Measurements from ENCODE around the gene ARFGAP1. TPM values are rescaled to one million over a fixed set of nuclear protein-coding genes. Genes with fewer than 3 reads are reported as not detected.

The ARFGAP1 gene
- total and polyA plus RNA-seq, 2 donors (not counting 3 experiments of a cell fraction or from before 2014, with no cell fraction given): 93.7 to 126 TPM

DNA sequence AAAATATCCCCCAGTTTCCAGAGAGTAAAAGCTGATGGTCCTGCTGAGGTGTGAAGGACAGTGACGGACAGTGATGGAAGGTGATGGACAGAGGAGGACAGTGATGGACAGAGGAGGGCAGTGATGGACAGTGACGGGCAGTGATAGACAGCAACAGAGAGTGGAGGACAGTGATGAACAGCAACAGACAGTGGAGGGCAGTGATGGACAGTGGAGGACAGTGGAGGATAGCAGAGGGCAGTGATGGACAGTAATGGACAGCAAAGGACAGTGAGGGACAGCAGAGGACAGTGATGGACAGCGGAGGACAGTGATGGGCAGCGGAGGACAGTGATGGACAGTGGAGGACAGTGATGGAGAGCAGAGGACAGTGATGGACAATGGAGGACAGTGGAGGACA is 15.7 kb upstream of the ARFGAP1 start:
- no peaks in the 10 kb centered on the region for H3K36me3 ChIP-seq (ENCODE audit: control insufficient read depth in 2 of 2, extremely low read depth in 1 of 2, insufficient read depth in 2 of 2, low read length in 2 of 2)
- no peak overlapping the region for H2AFZ ChIP-seq (ENCODE audit: low read depth, low read length)
- no peaks in the 10 kb centered on the region for H3K79me2 ChIP-seq (ENCODE audit: control insufficient read depth, insufficient read depth, low read length)
- ChIA-PET CTCF (interaction anchor here (1.3 kb wide), 1 partner anchor 34 kb away, joined by 6 read pairs; no protein-coding TSS in a partner anchor), POLR2A (no interaction called here)
- H3K27ac ChIP-seq (ENCODE audit: insufficient read depth, low read depth, low read length): no peak overlapping the region
- H3K4me3 ChIP-seq (replicated peaks in 1 of 3; ENCODE audit: insufficient read depth in 1 of 3, low read depth in 1 of 3, low read length in 3 of 3): no peak overlapping the region
- H3K4me1 ChIP-seq (ENCODE audit: control insufficient read depth, extremely low read depth, insufficient read depth, low read length): no peaks in the 10 kb centered on the region
- H3K27me3 ChIP-seq (ENCODE audit: control insufficient read depth in 2 of 2, insufficient read depth in 2 of 2, low read length in 2 of 2): peaks cover 38 to 39% of the 10 kb centered on the region in 2 experiments
- dilution Hi-C loops (cut with MboI; ENCODE audit: extremely low pct_ligation_motif_present, low sequenced_read_pairs) (no loop called here), intact Hi-C loops (cut with micrococcal nuclease) (no loop called here)
- FAIRE-seq (no peak), DNase-seq (ENCODE audit: low read depth, low spot score) (no peak)
- H3K9me3 ChIP-seq (replicated peaks; ENCODE audit: control insufficient read depth, insufficient read depth, low read length): no peaks in the 10 kb centered on the region
- no peaks in the 10 kb centered on the region for H4K20me1 ChIP-seq (replicated peaks; ENCODE audit: control insufficient read depth, extremely low read depth, insufficient read depth, low read length)
- H3K4me2 ChIP-seq (ENCODE audit: insufficient read depth, low read length): no peak overlapping the region
- H3K9ac ChIP-seq (replicated peaks; ENCODE audit: extremely low read depth, insufficient read depth, low read length): no peak overlapping the region
- no TSS peak for BruUV-seq (replicated peaks)
- no peaks in the 10 kb centered on the region for H3K9me1 ChIP-seq (replicated peaks; ENCODE audit: control insufficient read depth, extremely low read depth, insufficient read depth, low read length)
- TF ChIP-seq EZH2 (IDR thresholded peaks at IDR 0.05; ENCODE audit: borderline replicate concordance, low read depth, low read length, severe bottlenecking) (no peak), POLR2A (IDR thresholded peaks at IDR 0.05; ENCODE audit: low read depth, low read length) (no peak)

DNA sequence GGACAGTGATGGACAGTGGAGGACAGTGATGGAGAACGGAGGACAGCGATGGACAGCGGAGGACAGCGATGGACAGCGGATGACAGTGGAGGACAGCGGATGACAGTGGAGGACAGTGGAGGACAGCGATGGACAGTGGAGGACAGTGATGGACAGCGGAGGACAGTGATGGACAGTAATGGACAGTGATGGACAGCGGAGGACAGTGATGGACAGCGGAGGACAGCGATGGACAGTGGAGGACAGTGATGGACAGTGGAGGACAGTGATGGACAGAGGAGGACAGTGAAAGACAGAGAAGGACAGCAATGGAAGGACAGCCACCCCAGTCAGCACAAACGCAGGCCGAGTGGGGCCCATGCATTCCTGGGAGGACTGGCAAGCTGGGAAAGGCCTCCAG is 15.0 kb upstream of the ARFGAP1 start:
- no peaks in the 10 kb centered on the region for H3K79me2 ChIP-seq (ENCODE audit: control insufficient read depth, insufficient read depth, low read length)
- FAIRE-seq: no peak
- dilution Hi-C loops (cut with MboI; ENCODE audit: extremely low pct_ligation_motif_present, low sequenced_read_pairs) (no loop called here), intact Hi-C loops (cut with micrococcal nuclease) (no loop called here)
- H3K9ac ChIP-seq (replicated peaks; ENCODE audit: extremely low read depth, insufficient read depth, low read length): no peak overlapping the region
- no peak overlapping the region for H3K4me2 ChIP-seq (ENCODE audit: insufficient read depth, low read length)
- no TSS peak for BruUV-seq (replicated peaks)
- H4K20me1 ChIP-seq (replicated peaks; ENCODE audit: control insufficient read depth, extremely low read depth, insufficient read depth, low read length): no peaks in the 10 kb centered on the region
- no peaks in the 10 kb centered on the region for H3K36me3 ChIP-seq (ENCODE audit: control insufficient read depth in 2 of 2, extremely low read depth in 1 of 2, insufficient read depth in 2 of 2, low read length in 2 of 2)
- no peaks in the 10 kb centered on the region for H3K4me1 ChIP-seq (ENCODE audit: control insufficient read depth, extremely low read depth, insufficient read depth, low read length)
- no peak for DNase-seq (ENCODE audit: low read depth, low spot score)
- POLR2A ChIA-PET: no interaction called here
- H3K4me3 ChIP-seq (replicated peaks in 1 of 3; ENCODE audit: insufficient read depth in 1 of 3, low read depth in 1 of 3, low read length in 3 of 3): no peak overlapping the region
- CTCF ChIA-PET: interaction anchor here (2.4 kb wide), 1 partner anchor 34 kb away, joined by 9 read pairs; no protein-coding TSS in a partner anchor
- H3K9me3 ChIP-seq (replicated peaks; ENCODE audit: control insufficient read depth, insufficient read depth, low read length): no peaks in the 10 kb centered on the region
- peaks cover 37 to 41% of the 10 kb centered on the region in 2 experiments for H3K27me3 ChIP-seq (ENCODE audit: control insufficient read depth in 2 of 2, insufficient read depth in 2 of 2, low read length in 2 of 2)
- H3K27ac ChIP-seq (ENCODE audit: insufficient read depth, low read depth, low read length): no peak overlapping the region
- H3K9me1 ChIP-seq (replicated peaks; ENCODE audit: control insufficient read depth, extremely low read depth, insufficient read depth, low read length): no peaks in the 10 kb centered on the region
- TF ChIP-seq MAX (IDR thresholded peaks at IDR 0.05; ENCODE audit: insufficient read depth, insufficient read length): no peak
- TF ChIP-seq EZH2 (IDR thresholded peaks at IDR 0.05; ENCODE audit: borderline replicate concordance, low read depth, low read length, severe bottlenecking): no peak
- TF ChIP-seq MYC (IDR thresholded peaks at IDR 0.05; ENCODE audit: low read depth, low read length): no peak
- TF ChIP-seq FOS (IDR thresholded peaks at IDR 0.05; ENCODE audit: borderline replicate concordance, insufficient read depth, low read length): no peak
- TF ChIP-seq POLR2A (IDR thresholded peaks at IDR 0.05; ENCODE audit: low read depth, low read length): no peak
- TF ChIP-seq POLR2AphosphoS5 (IDR thresholded peaks at IDR 0.05; ENCODE audit: insufficient read depth, low read depth, low read length): no peak
- no peak for TF ChIP-seq CTCF (IDR thresholded peaks at IDR 0.05; ENCODE audit: extremely low read depth in 1 of 2, insufficient read depth in 1 of 2, low read depth in 1 of 2, low read length in 2 of 2)
- TF ChIP-seq GATA2 (IDR thresholded peaks at IDR 0.05; ENCODE audit: insufficient read depth, insufficient read length, low read depth, low read length): no peak
- TF ChIP-seq JUN (IDR thresholded peaks at IDR 0.05; ENCODE audit: borderline replicate concordance, insufficient read depth, insufficient read length, low read depth): no peak
- H2AFZ ChIP-seq (ENCODE audit: low read depth, low read length): no peak overlapping the region
